Astrocyte of the spinal cord (primary cell): ENCODE measurements around the gene UPK1B.
"Not testable (repeated sequence)": the region's sequence is repeated elsewhere in the genome, so short reads cannot be mapped to it uniquely, and the experiment has no call there.

ENCODE experiments used
- DNase-seq: peaks from one replicate; pipeline ENCODE4 v3.0.0; 2011; ENCODE audit warnings: low read depth, low spot score
- H3K4me3 ChIP-seq: 2 replicates; pipeline ENCODE4 v1.5.1; 2011; ENCODE audit warnings: low read depth, mild to moderate bottlenecking, low read length, moderate library complexity
- in situ Hi-C: cut with HindIII; loops from 2 replicates; pipeline ENCODE4 v1.10.0; 2017; ENCODE audit warnings: low sequenced_read_pairs
- TF ChIP-seq, protein P1 (sequence below): IDR thresholded peaks from 2 replicates; pipeline ENCODE4 v1.5.1; 2012; ENCODE audit warnings: low read depth, mild to moderate bottlenecking, low read length, inconsistent platforms

Gene UPK1B

GRCh38 chr3:119173325-119173724 is at the start of gene UPK1B:
Gene UPK1B (plus strand): TSS chr3:119173598. CDS start chr3:119186742, 13,144 bp downstream.
- DNase-seq: no peak
- no peak within 1 kb of the TSS for H3K4me3 ChIP-seq
- TF ChIP-seq, protein P1, sequence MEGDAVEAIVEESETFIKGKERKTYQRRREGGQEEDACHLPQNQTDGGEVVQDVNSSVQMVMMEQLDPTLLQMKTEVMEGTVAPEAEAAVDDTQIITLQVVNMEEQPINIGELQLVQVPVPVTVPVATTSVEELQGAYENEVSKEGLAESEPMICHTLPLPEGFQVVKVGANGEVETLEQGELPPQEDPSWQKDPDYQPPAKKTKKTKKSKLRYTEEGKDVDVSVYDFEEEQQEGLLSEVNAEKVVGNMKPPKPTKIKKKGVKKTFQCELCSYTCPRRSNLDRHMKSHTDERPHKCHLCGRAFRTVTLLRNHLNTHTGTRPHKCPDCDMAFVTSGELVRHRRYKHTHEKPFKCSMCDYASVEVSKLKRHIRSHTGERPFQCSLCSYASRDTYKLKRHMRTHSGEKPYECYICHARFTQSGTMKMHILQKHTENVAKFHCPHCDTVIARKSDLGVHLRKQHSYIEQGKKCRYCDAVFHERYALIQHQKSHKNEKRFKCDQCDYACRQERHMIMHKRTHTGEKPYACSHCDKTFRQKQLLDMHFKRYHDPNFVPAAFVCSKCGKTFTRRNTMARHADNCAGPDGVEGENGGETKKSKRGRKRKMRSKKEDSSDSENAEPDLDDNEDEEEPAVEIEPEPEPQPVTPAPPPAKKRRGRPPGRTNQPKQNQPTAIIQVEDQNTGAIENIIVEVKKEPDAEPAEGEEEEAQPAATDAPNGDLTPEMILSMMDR: no peak
- in situ Hi-C loops: no loop called here

DNA sequence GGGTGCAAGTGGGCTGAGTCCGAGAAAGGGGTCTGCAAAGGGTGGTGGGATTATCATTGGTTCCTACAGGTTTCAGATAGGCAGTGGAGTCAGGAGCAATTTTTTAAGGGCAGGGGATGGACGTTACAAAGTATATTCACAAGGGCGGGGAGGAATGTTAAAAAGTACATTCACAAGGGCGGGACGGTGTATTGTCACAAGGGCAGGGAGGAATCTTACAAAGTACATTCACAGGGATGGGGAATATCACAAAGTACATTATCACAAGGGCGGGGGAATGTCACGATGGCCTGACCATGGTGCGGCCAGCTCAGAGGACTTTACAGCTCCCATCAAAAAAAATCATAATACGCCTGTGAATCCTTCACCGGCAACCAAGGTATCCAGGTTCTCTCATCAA is 48.1 kb upstream of the UPK1B start:
- TF ChIP-seq, protein P1: no peak
- H3K4me3 ChIP-seq: no peak overlapping the region
- in situ Hi-C loops: no loop called here
- no peak for DNase-seq

- in situ Hi-C loops: no loop called here
- no peak for DNase-seq
- H3K4me3 ChIP-seq: no peak overlapping the region
- TF ChIP-seq, protein P1: no peak
Observed at GRCh38 chr3:119125742-119126504, 47.5 kb upstream of the UPK1B start.

GRCh38 chr3:119130291-119130690 is 43.1 kb upstream of the UPK1B start:
- DNase-seq, H3K4me3 ChIP-seq, in situ Hi-C loops: not testable (repeated sequence)

DNA sequence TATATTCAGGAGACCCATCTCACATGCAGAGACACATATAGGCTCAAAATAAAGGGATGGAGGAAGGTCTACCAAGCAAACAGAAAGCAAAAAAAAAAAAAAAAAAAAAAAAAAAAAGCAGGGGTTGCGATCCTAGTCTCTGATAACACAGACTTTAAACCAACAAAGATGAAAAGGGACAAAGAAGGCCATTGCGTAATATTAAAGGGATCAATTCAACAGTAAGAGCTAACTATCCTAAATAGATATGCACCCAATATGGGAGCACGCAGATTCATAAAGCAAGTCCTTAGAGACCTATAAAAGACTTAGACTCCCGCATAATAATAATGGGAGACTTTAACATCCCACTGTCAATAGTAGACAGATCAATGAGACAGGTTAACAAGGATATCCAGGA is 41.1 kb upstream of the UPK1B start:
- DNase-seq, H3K4me3 ChIP-seq, in situ Hi-C loops: not testable (repeated sequence)

DNA sequence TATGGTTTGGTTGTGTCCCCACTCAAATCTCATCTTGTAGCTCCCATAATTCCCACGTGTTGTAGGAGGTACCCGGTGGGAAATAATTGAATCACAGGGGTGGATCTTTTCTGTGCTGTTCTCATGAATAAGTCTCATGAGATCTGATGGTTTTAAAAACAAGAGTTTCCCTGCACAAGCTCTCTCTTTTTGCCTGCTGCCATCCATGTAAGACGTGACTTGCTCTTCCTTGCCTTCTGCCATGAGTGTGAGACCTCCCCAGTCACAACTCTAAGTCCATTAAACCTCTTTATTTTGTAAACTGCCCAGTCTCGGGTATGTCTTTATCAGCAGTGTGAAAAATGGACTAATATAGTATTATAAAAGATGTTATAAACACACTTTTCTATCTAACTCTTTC is 34.0 kb upstream of the UPK1B start:
- in situ Hi-C loops, H3K4me3 ChIP-seq, DNase-seq: not testable (repeated sequence)

DNA sequence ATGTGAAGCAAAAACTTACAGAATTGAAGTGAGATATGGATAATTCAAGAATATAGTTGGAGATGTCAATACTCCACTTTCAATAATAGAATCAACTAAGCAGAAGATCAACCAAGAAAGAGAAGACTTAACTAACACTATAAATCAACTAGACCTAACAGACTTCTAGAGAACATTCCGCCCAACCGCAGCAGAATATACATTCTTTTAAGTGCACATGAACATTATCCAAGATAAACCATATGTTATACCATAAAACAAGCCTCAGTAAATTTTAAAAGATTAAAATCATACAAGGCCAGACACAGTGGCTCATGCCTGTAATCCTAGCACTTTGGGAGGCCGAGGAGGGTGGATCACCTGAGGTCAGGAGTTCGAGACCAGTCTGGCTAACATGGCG is 32.9 kb upstream of the UPK1B start:
- TF ChIP-seq, protein P1: no peak
- in situ Hi-C loops: no loop called here
- DNase-seq: no peak
- H3K4me3 ChIP-seq: no peak overlapping the region

GRCh38 chr3:119145128-119145499 is 28.3 kb upstream of the UPK1B start:
- TF ChIP-seq, protein P1: no peak
- H3K4me3 ChIP-seq: no peak overlapping the region
- in situ Hi-C loops: no loop called here
- no peak for DNase-seq
